ENCODE data around the gene BCL2L12.

The BCL2L12 gene

DNA sequence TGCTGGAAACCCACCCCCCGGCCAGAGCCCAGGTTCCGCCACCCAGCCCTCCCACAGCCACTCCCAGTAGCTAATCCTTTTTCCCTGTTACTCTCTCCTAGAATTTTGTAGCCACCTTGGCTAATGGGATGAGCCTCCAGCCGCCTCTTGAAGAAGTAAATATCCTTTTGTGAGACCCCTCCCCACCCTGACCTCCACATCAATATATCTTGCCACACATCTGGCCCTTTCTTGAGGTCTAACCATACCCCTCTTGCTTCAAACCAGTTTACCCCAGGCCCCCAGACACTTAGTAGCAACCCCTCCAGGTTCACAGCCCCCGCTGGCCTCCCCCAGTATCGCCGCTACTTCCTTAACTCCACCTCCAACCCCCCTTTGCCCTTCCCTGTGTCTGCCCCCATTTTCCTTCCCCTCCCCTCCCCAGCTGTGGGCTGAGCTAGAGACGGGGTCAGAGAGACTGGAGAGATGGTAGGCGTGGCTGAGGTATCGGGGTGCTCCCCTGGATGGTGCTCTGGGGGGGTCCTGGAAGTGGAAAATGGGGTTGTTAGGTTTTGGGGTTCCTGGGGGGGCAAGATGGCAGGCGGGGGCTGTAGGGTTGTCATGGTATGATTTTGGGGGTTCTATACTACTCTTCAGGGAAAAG lies 14.2 kb downstream of the BCL2L12 start (continued):
- 0 out of 2 replicates have a peak, but pooled peaks have one; percentile 11 for TF ChIP-seq ZBTB11 (tag by site-specific recombination; conservative IDR thresholded peaks at IDR 0.05; ENCODE audit: low read depth)

DNA sequence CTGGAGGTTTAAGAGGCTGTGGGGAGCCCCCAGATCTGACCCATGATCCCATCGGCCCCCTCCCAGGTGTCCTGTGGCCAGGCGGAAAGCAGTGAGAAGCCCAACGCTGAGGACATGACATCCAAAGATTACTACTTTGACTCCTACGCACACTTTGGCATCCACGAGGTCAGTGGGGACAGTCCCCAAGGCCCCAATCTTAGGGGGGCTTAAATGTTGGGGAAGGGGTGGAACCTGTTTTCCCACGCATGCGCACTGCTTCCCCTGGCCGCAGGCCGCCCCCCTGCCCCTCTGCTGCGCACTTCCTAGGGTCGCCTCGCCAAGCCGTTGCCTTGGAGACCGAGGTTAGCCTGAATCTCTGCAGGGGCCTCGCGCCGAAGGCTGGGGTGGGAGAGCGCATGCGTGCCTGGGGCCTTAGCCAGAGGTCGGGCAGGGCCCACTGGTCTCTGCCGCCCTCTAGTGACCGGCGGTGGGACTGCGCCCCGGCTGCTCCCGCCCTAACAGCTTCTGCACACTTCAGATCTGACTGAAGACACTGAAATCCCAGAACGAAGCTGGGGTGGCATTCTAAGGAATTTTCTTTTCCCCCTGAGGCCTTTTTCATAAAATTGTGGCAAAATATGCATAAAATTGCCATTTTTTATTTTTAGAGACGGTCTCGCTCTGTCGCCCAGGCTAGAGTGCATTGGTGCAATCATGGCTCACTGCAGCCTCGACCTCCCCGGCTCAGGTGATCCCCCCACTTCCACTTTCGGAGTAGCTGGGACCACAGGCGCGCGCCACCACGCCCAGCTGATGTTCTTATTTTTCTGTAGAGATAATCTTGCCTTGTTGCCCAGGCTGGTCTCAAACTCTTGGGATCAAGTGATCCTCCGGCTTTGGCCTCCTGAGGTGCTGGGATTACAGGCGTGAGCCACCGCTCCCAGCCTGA lies 15.0 kb downstream of the BCL2L12 start:
- peak; percentile 95 for TF ChIP-seq GLIS1 (tag by site-specific recombination; IDR thresholded peaks at IDR 0.05)
- peak; percentile 58 for TF ChIP-seq ZNF449 (tag by site-specific recombination; IDR thresholded peaks at IDR 0.05)
- TF ChIP-seq, protein P1, sequence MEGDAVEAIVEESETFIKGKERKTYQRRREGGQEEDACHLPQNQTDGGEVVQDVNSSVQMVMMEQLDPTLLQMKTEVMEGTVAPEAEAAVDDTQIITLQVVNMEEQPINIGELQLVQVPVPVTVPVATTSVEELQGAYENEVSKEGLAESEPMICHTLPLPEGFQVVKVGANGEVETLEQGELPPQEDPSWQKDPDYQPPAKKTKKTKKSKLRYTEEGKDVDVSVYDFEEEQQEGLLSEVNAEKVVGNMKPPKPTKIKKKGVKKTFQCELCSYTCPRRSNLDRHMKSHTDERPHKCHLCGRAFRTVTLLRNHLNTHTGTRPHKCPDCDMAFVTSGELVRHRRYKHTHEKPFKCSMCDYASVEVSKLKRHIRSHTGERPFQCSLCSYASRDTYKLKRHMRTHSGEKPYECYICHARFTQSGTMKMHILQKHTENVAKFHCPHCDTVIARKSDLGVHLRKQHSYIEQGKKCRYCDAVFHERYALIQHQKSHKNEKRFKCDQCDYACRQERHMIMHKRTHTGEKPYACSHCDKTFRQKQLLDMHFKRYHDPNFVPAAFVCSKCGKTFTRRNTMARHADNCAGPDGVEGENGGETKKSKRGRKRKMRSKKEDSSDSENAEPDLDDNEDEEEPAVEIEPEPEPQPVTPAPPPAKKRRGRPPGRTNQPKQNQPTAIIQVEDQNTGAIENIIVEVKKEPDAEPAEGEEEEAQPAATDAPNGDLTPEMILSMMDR (tag by site-specific recombination; IDR thresholded peaks at IDR 0.05): peak; percentile 96
- TF ChIP-seq ZNF335 (tag by site-specific recombination; conservative IDR thresholded peaks at IDR 0.05): peak; percentile 72
- peak; percentile 98 for TF ChIP-seq ZNF692 (tag by site-specific recombination; IDR thresholded peaks at IDR 0.05)
- TF ChIP-seq ZFP69B (tag by site-specific recombination; IDR thresholded peaks at IDR 0.05): peak; percentile 97
- peak; percentile 68 for TF ChIP-seq ZNF654 (tag by site-specific recombination; IDR thresholded peaks at IDR 0.05; ENCODE audit: low read depth)
- no peak for TF ChIP-seq ZNF366 (tag by site-specific recombination; conservative IDR thresholded peaks at IDR 0.05)
- TF ChIP-seq, protein P2, sequence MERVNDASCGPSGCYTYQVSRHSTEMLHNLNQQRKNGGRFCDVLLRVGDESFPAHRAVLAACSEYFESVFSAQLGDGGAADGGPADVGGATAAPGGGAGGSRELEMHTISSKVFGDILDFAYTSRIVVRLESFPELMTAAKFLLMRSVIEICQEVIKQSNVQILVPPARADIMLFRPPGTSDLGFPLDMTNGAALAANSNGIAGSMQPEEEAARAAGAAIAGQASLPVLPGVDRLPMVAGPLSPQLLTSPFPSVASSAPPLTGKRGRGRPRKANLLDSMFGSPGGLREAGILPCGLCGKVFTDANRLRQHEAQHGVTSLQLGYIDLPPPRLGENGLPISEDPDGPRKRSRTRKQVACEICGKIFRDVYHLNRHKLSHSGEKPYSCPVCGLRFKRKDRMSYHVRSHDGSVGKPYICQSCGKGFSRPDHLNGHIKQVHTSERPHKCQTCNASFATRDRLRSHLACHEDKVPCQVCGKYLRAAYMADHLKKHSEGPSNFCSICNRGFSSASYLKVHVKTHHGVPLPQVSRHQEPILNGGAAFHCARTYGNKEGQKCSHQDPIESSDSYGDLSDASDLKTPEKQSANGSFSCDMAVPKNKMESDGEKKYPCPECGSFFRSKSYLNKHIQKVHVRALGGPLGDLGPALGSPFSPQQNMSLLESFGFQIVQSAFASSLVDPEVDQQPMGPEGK (tag by site-specific recombination; IDR thresholded peaks at IDR 0.05): peak; percentile 79
- TF ChIP-seq ZNF660 (tag by site-specific recombination; IDR thresholded peaks at IDR 0.05): peak; percentile 64
- no peak for TF ChIP-seq ZNF792 (tag by site-specific recombination; IDR thresholded peaks at IDR 0.05)
- TF ChIP-seq ZSCAN23 (tag by site-specific recombination; IDR thresholded peaks at IDR 0.05): no peak
- TF ChIP-seq ZBTB17 (tag by site-specific recombination; IDR thresholded peaks at IDR 0.05): 0 out of 2 replicates have a peak, but pooled peaks have one; percentile 16
- TF ChIP-seq ZXDB (tag by site-specific recombination; IDR thresholded peaks at IDR 0.05): peak; percentile 83
- peak; percentile 45 for TF ChIP-seq ZIC2 (tag by site-specific recombination; IDR thresholded peaks at IDR 0.05)
- TF ChIP-seq, protein P3, sequence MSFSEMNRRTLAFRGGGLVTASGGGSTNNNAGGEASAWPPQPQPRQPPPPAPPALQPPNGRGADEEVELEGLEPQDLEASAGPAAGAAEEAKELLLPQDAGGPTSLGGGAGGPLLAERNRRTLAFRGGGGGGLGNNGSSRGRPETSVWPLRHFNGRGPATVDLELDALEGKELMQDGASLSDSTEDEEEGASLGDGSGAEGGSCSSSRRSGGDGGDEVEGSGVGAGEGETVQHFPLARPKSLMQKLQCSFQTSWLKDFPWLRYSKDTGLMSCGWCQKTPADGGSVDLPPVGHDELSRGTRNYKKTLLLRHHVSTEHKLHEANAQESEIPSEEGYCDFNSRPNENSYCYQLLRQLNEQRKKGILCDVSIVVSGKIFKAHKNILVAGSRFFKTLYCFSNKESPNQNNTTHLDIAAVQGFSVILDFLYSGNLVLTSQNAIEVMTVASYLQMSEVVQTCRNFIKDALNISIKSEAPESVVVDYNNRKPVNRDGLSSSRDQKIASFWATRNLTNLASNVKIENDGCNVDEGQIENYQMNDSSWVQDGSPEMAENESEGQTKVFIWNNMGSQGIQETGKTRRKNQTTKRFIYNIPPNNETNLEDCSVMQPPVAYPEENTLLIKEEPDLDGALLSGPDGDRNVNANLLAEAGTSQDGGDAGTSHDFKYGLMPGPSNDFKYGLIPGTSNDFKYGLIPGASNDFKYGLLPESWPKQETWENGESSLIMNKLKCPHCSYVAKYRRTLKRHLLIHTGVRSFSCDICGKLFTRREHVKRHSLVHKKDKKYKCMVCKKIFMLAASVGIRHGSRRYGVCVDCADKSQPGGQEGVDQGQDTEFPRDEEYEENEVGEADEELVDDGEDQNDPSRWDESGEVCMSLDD (tag by site-specific recombination; IDR thresholded peaks at IDR 0.05): peak; percentile 83
- TF ChIP-seq ZNF214 (tag by site-specific recombination; IDR thresholded peaks at IDR 0.05; ENCODE audit: borderline replicate concordance): no peak
- POLR2A ChIA-PET: interaction anchor here (0.5 to 1.5 kb wide), 8 partner anchors 40 to 659 kb away, joined by 3 to 6 read pairs (median 4); partner anchors contain the start of gene RRAS

More for the DNA sequence above, 15.0 kb downstream of the BCL2L12 start:
- Histone ChIP-seq H3K4me1 (ENCODE audit: control insufficient read depth, insufficient read depth, low read length) (peaks cover 17% of the 10 kb centered on the region), H3K9me3 (ENCODE audit: control insufficient read depth, insufficient read depth, low read depth, low read length) (no peaks in the 10 kb centered on the region), H3K4me3 (ENCODE audit: low read depth, low read length) (no peak overlapping the region), H3K27ac (ENCODE audit: extremely low read depth, low read depth, low read length) (peak overlapping the region; percentile 52; the same call in 1 of the 2 replicates), H3K36me3 (ENCODE audit: control insufficient read depth in 2 of 2, insufficient read depth in 1 of 2, low read length in 2 of 2) (peaks cover 43 to 47% of the 10 kb centered on the region in 2 experiments)
- CTCF ChIA-PET: interaction anchor here (0.6 to 2.0 kb wide), 45 partner anchors 8 to 441 kb away, joined by 3 to 10 read pairs (median 3); partner anchors contain the start of genes AP2A1, CPT1C, NOSIP and RRAS
